Lower lobe of right lung (tissue), 2 donors: Measurements from ENCODE around the gene PDCL2. TPM values are rescaled to one million over a fixed set of nuclear protein-coding genes. Genes with fewer than 3 reads are reported as not detected.
A peak's percentile ranks its signal among the peaks of the same experiment; 100 is the strongest.
"Not testable (repeated sequence)": the region's sequence is repeated elsewhere in the genome, so short reads cannot be mapped to it uniquely, and the experiment has no call there.

Experiments
- ATAC-seq, 2 donors: fragments of 200-7000 bp; cut with Tn5 transposase; one replicate each; pipeline ENCODE4 v1.9.1; 2020 to 2022; ENCODE audit warnings: mild to moderate bottlenecking in 2 of 2, moderate library complexity in 2 of 2
- DNase-seq: peaks from one replicate; pipeline ENCODE4 v3.0.0-alpha.2; 2020
- H3K27ac ChIP-seq: fragments of 200-600 bp; one replicate; pipeline ENCODE4 v1.8.0; 2022
- H3K27me3 ChIP-seq: fragments of 200-600 bp; one replicate; pipeline ENCODE4 v1.8.0; 2022; ENCODE audit warnings: low read depth
- H3K36me3 ChIP-seq: fragments of 200-600 bp; one replicate; pipeline ENCODE4 v1.8.0; 2022; ENCODE audit warnings: mild to moderate bottlenecking
- H3K4me1 ChIP-seq: fragments of 200-600 bp; one replicate; pipeline ENCODE4 v1.8.0; 2022
- H3K4me3 ChIP-seq: fragments of 200-600 bp; one replicate; pipeline ENCODE4 v1.8.0; 2022; ENCODE audit warnings: mild to moderate bottlenecking
- H3K9me3 ChIP-seq: fragments of 200-600 bp; one replicate; pipeline ENCODE4 v1.8.0; 2022
- intact Hi-C: fragments of 100-400 bp; cut with DNase I; formaldehyde crosslinking; loops from one replicate; pipeline ENCODE4 v1.11.0; 2022
- total RNA-seq: library from RNA; stranded (reverse); fragmentation: NEBNext Ultra II Directional; extraction: Animal tissue kit (Norgen Biotek cat#: 25700); gene quantifications from one replicate; pipeline ENCODE4 v1.2.1, GENCODE V29; 2021
- TF ChIP-seq, protein P1 (sequence below): fragments of 200-600 bp; IDR thresholded peaks from one replicate; pipeline ENCODE4 v1.8.0; 2022; ENCODE audit warnings: antibody characterized with exemption, mild to moderate bottlenecking
- donor health status: DM: no; HTN: yes; CAD: no; lungs with severe emphysema.

Gene PDCL2
- total RNA-seq, 1 donor from 2014 or later = not detected

GRCh38 chr4:55609393-55609866 lies 17.4 kb upstream of the PDCL2 start:
- no peaks in the 10 kb centered on the region for H3K36me3 ChIP-seq
- no peak for DNase-seq
- peak; percentile 62 to 72 for ATAC-seq

DNA sequence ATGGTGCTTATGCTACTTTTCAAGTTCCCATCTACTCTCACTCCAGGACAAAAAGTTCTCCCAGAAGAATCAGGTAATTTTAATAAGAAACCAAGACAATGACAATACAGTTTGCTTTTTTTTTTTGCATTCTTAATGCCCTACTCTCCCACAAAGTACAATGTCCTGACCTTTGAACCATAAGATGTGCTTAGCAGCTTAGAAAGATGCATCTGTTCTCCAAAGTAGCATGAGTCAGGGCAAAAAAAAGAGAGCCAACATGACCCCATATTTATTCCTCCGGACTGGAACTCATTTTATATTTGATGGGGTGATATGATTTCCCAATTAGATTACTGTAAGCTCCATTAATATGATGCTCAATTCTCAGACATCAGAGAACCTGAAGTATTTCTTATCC lies 16.5 kb upstream of the PDCL2 start:
- no peak overlapping the region for H3K27ac ChIP-seq
- no peaks in the 10 kb centered on the region for H3K27me3 ChIP-seq
- no peak overlapping the region for H3K4me3 ChIP-seq
- H3K4me1 ChIP-seq = no peaks in the 10 kb centered on the region
- H3K9me3 ChIP-seq = no peaks in the 10 kb centered on the region
- TF ChIP-seq, protein P1, sequence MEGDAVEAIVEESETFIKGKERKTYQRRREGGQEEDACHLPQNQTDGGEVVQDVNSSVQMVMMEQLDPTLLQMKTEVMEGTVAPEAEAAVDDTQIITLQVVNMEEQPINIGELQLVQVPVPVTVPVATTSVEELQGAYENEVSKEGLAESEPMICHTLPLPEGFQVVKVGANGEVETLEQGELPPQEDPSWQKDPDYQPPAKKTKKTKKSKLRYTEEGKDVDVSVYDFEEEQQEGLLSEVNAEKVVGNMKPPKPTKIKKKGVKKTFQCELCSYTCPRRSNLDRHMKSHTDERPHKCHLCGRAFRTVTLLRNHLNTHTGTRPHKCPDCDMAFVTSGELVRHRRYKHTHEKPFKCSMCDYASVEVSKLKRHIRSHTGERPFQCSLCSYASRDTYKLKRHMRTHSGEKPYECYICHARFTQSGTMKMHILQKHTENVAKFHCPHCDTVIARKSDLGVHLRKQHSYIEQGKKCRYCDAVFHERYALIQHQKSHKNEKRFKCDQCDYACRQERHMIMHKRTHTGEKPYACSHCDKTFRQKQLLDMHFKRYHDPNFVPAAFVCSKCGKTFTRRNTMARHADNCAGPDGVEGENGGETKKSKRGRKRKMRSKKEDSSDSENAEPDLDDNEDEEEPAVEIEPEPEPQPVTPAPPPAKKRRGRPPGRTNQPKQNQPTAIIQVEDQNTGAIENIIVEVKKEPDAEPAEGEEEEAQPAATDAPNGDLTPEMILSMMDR = no peak
- H3K36me3 ChIP-seq = no peaks in the 10 kb centered on the region
- no peak for DNase-seq
- intact Hi-C loops = no loop called here
- ATAC-seq = no peak

More at GRCh38 chr4:55609393-55609866, 17.4 kb upstream of the PDCL2 start:
- Histone ChIP-seq H3K27me3 (no peaks in the 10 kb centered on the region), H3K27ac (no peak overlapping the region), H3K9me3 (no peaks in the 10 kb centered on the region), H3K4me3 (no peak overlapping the region), H3K4me1 (no peaks in the 10 kb centered on the region)
- TF ChIP-seq, protein P1 = no peak
- intact Hi-C loops = no loop called here

GRCh38 chr4:55604996-55605395 lies 13.0 kb upstream of the PDCL2 start:
- DNase-seq (no peak), ATAC-seq (no peak)
- H3K27ac ChIP-seq = no peak overlapping the region
- TF ChIP-seq, protein P1 = no peak
- no peaks in the 10 kb centered on the region for H3K27me3 ChIP-seq
- H3K36me3 ChIP-seq = no peaks in the 10 kb centered on the region
- H3K4me3 ChIP-seq = no peak overlapping the region
- no peaks in the 10 kb centered on the region for H3K9me3 ChIP-seq
- no peaks in the 10 kb centered on the region for H3K4me1 ChIP-seq
- intact Hi-C loops = no loop called here

DNA sequence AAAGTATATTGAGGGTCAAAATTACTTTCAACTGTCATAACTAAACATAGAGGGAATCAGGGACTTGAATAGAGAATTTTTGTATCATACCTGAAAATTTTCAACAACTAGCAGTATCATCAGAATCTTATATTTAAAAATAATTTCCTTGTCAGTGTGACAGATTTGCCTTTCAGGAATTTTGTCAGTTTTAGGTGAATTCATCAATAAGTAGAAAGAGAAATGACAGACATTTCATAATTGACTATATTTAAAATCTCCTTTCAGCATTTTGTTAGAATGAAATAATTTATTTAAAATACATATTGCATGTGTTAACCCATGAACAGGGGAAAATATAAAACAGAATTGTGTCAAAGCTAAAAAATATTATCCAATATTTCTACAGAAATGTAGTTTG lies 8.6 kb upstream of the PDCL2 start:
- Histone ChIP-seq H3K27ac (no peak overlapping the region), H3K4me1 (no peaks in the 10 kb centered on the region), H3K9me3 (no peaks in the 10 kb centered on the region), H3K36me3 (no peaks in the 10 kb centered on the region), H3K4me3 (no peak overlapping the region), H3K27me3 (no peaks in the 10 kb centered on the region)
- DNase-seq (no peak), ATAC-seq (no peak)
- intact Hi-C loops = no loop called here
- TF ChIP-seq, protein P1 = no peak

DNA sequence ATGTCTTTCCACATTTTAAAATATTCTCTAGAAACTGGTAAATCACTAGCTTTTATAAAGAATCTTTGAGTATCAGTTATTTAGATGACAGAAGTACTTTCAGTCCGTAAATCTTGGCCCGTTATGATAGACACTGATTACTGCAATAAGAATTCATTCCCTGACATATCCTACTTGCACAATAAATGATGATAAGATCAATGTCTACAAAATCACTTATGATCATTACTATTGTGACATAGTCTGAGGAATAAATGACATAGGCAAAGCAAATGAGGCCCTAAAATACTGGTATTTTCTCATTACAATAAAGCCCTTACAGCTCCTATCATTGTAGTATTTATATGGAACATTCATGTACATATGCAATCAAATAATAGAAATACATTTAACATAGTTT lies 6.6 kb upstream of the PDCL2 start:
- TF ChIP-seq, protein P1 = no peak
- H3K4me1 ChIP-seq = no peaks in the 10 kb centered on the region
- no peaks in the 10 kb centered on the region for H3K9me3 ChIP-seq
- DNase-seq (no peak), ATAC-seq (no peak)
- H3K4me3 ChIP-seq = no peak overlapping the region
- H3K27ac ChIP-seq = no peak overlapping the region
- no peaks in the 10 kb centered on the region for H3K27me3 ChIP-seq
- intact Hi-C loops = no loop called here
- H3K36me3 ChIP-seq = no peaks in the 10 kb centered on the region

DNA sequence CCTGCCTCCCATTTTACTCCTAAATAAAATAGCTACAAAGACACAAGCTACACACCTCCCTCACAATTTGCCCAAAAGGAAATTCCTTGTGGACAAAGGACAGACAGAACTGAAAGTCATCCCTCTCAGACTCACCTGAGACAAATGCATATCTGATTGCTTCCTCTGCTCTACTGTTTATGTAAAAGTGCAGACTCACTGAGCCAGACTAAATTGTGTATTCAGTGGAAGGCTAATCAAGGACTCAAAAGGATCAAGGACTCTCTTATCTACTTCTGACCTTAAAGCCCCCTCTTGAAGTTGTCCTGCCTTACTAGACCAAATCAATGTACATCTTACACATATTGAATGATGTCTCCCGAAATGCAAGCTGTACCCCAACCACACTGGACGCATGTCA lies 3.9 kb downstream of the PDCL2 start:
- no peak for ATAC-seq
- no peak for DNase-seq
- H3K27me3 ChIP-seq = no peaks in the 10 kb centered on the region
- H3K27ac ChIP-seq = no peak overlapping the region
- H3K36me3 ChIP-seq = no peaks in the 10 kb centered on the region
- peaks cover 5% of the 10 kb centered on the region for H3K9me3 ChIP-seq
- H3K4me1 ChIP-seq = no peaks in the 10 kb centered on the region
- TF ChIP-seq, protein P1 = no peak
- no peak overlapping the region for H3K4me3 ChIP-seq
- intact Hi-C loops = no loop called here

DNA sequence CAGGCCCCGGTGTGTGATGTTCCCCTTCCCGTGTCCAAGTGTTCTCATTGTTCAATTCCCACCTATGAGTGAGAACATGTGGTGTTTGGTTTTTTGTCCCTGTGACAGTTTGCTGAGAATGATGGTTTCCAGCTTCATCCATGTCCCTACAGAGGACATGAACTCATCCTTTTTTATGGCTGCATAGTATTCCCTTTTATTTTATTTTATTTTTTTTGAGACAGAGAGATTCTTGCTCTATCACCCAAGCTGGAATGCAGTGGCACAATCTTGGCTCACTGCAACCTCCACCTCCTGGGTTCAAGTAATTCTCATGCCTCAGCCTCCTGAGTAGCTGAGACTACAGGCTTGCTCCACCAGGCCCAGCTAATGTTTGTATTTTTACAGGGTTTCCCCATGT lies 9.3 kb downstream of the PDCL2 start:
- H3K4me3 ChIP-seq, H3K4me1 ChIP-seq, intact Hi-C loops, H3K27ac ChIP-seq, H3K27me3 ChIP-seq, H3K36me3 ChIP-seq, DNase-seq, H3K9me3 ChIP-seq, ATAC-seq: not testable (repeated sequence)
